NCI-H1694 (cell line): ENCODE data around the gene MCU.
A peak's percentile ranks its signal among the peaks of the same experiment; 100 is the strongest.

Source experiments
- DNase-seq: peaks from one replicate; lab custom pipeline; 2025; lab: John Stamatoyannopoulos, UW

Gene MCU

GRCh38 chr10:72846238-72846637 is 154.3 kb downstream of the MCU start:
- DNase-seq, result no peak

- DNase-seq, result no peak
Observed at GRCh38 chr10:72847681-72848080, 155.7 kb downstream of the MCU start.

- no peak for DNase-seq
Observed at GRCh38 chr10:72850861-72851260, 158.9 kb downstream of the MCU start.

DNA sequence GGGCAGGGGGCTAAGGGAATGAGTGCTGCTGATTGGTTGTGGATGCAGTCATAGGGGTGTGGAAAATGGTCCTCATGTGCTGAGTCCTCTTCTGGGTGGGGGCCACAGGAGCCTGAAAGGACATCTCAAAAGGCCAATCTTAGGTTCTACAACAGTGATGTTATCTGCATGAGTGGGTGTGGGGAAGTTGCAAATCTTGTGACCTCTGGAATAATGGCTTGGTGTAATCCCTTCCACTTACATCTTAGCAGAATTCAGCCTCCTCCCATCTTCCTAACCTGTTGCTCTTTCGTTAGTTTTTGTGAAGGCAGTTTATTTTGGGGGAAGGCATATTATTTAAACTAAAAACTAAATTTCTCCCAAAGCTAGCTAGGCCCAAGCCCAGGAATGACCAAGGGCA is 159.6 kb downstream of the MCU start:
- DNase-seq, result no peak

DNA sequence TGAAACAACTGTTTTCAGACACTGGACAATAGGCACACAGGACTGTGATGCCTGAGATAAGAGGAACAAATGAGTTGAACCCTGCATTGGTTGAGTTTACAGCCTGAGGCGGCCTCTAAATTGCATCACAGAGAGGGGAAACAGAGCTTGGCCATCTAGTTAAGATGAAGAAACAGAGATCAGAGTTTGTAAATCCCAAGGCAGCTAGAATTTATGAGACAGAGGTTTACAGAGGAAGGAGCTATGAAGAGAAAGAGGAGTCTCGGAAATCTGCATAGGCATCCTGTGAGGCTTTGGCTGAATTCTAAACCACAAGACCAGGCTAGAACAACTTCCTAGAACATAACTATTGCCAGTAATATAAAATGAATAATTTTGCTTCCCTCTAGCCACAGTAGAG is 160.6 kb downstream of the MCU start:
- no peak for DNase-seq

- no peak for DNase-seq
Observed at GRCh38 chr10:72855129-72855528, 163.2 kb downstream of the MCU start.

DNA sequence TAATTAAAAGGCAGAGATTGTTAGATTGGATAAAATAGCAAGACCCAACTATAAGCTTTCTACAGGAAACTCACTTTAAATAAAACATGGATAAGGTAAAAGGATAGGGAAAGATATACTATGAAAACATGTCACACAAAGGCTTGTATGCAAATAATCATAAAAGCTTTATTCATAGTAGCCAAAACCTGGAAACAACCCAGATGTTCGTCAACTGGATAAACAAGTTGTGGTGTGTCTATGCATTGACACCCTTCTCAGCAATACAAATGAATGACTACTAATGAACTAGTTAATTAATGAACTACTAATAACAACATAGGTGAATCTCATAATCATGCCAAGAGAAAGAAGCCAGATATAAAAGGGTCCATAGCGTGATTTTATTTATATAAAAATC is 163.8 kb downstream of the MCU start:
- no peak for DNase-seq

DNA sequence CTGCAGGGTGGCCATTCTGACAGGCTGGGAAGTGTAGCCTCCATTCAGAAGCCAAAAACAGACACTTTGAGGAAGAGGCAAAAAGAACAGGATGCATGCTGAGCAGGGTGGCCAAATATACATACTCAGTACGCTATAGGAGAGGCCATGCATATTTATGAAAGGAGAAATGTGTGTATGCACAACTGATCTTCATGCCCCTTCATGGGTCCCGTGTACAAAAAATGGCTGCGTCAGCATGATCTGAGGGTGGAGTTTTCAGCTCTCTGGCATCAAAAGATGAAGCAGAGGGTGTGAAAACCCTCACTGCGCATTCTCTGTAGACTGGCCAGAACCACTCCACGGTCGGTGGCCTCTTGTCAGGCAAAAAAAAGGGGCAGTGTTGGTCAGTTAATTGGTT is 166.1 kb downstream of the MCU start:
- no peak for DNase-seq

DNA sequence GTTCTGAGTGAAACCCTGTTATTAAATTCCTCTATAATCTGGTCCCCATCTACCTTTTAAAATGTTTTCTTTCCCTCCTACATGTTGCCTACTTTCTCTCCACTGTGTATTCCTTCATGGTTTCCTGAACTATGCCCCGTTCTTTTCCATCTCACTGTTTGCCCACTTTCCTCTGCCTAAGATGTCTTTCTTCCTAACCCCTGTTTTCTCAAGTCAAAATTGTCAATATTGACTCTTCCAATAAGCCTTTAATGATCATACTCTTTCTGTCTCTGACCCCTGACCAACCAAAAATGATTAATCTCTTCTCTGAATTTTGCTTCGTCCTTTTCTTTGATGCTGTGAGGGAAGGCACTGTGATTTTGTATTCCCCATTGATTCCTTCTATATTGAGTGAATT is 171.0 kb downstream of the MCU start:
- no peak for DNase-seq

DNA sequence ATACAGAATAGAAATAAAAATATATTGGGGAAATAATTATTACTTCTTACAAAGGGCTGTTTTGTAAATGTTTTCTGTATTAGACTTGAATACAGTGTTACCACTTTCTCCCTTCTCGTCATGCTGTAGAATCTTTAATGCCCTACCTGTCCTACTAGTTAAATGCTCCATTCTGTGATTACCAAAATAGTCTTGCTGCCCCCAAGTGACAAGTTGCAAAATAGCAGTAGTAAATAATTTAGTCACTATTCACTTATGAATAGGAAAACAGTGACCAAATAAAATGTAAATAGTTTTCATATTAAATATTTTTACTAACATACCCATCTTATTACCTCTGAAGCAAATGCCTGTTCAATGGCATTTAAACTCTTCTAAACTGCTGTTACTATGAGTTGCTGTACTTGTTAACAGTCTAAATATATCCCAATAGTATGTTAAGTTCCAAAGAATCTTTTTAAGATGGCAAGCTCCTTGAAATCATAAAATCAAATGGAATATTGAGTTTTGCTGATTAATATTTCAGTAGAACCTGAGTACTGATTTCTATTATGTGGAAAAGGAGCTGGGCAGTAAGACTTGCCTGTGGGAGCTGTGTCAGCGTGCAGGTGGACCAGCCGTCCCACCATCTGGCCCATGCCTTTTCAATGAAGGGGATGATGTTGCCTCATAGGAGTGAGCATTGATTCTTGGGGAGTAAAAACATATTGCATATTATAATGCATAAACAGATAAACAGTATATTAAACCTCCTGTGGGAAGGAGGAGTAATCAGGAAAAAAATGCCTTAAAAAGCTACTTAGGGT is 183.5 kb downstream of the MCU start:
- DNase-seq, result no peak

DNA sequence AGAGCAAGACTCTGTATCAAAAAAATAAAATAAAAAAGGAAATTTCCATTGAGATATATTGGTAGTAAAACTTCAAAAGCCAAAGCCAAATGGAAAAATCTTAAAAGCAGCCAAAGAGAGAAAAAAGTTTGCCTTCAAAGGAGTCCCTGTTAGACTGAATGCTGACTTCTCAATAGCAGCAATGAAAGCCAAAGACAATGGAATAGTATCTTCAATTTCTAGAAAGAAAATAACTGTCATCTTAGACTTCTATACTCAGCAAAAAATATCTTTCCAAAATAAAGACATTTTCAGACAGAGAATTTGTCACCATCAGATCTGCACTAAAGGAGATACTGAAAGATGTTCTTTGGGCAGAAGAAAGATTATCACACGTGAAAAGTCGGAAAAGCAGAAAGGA is 187.3 kb downstream of the MCU start:
- DNase-seq, result no peak

DNA sequence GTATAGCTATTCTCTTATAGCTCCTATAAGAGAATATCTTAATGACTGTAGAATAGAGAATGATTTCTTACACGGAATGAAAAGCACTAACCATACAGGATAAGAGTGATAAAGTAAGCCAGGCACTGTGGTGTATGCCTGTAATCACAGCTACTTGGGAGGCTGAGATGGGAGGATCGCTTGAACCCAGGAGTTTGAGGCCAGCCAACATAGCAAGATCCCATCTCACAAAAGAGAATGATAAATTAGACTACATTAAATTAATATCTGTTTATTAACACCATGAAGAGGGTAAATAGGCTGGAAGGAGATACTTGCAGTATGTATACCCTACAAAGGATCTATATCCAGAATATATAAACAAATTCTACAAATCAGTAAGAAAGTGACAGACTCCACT is 189.3 kb downstream of the MCU start:
- no peak for DNase-seq

- no peak for DNase-seq
Observed at GRCh38 chr10:72883861-72884260, 191.9 kb downstream of the MCU start.

GRCh38 chr10:72885953-72886352 is 194.0 kb downstream of the MCU start:
- DNase-seq, result no peak

DNA sequence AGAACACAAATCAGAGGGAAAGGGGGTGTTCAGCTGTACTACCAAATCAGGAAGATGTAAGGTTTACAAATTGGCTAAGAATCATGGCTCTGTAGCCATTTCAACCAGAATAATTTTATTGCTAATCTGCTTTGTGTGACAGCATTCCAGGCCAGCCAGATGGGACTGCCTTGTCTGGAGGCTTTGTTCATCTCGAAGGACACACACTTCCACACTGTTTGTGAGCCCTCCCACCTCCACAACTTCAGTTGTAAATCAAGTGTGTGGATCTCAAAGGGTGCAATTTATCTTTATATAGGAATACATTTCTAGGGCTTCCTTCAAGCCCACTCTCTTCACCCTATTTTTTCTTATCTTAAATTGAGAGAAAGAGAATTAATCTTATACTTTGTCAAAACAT is 194.7 kb downstream of the MCU start:
- no peak for DNase-seq

DNA sequence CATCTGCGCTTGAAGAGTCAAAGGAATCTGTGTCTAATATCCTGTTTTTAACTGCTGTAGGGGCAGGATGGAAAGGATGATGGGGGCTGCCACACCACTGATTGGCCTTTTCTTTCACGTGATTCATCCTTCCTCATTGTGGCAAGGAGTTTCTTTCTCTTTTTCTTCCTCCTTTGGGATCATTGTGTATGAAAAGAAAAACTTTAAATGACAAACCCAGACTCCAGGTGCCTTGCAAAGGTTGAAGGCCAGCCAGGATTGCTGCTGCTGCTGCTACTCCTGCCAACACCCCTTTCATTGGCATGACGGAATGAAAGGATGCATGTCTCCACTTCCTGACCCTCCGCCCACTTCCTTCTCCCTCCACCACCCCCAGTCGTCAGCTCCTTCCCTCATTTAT is 195.1 kb downstream of the MCU start:
- no peak for DNase-seq

DNA sequence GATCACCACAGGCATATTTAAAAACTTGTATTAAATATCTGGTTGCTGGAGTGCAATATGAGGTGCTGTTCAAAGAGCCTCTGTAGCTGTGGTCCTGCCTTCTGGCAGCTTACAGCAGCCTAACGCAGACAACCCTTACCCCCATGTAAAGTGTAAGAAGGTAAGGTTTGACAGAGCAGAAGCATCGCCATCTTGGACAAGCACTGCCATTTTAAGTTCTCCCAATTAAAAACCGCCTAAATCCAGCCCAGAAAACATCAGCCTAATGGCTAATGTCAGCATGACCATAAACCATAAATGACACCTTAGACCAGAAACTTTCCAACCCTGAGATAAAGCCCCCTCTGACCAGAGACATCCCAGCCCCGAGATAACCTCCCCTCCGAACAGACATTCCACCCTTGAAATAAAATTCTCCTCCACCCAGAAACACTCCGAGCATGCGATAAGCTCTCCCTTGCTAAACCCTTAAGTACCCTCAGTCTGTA is 196.3 kb downstream of the MCU start:
- no peak for DNase-seq

DNA sequence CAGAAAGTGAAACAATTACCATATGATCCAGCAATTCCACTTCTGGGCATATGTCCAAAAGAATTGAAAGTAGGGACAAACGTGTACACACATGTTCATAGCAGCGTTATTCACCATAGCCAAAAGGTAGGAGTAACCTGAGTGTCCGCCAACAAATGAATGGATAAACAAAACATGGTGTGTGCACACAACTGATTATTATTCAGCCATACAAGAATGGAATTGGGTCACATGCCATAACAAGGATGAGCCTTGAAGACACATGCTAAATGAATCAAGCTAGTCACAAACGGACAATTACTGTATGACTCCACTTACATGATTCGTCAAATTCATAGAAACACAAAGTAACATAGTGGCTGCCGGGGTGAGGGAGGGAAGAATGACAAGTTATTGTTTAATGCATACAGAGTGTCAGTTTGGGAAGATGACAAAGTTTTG is 197.5 kb downstream of the MCU start:
- DNase-seq, result peak; percentile 88

DNA sequence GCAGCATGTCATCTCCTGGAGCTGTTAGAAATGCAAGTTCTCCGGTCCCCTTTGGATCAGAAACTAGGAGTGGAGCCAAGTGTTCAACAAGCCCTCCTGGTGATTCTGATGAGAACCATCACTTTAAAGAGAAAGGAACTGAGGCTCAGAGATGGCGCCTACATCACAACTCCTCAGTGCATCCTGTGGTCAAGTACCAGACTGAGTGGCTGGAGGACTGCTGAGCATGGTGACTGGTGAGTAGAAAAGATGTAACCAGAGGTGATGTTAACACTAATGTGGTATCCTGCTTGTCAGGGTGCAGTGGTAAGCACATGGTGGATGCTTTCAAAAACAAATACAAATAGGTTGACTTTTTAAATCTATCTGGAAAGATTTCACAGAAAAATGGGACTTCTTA is 198.1 kb downstream of the MCU start:
- no peak for DNase-seq

GRCh38 chr10:72893136-72893798 is 201.3 kb downstream of the MCU start, which contains the start of gene OIT3:
Gene OIT3 (plus strand): TSS chr10:72893739. CDS start chr10:72893799, 60 bp downstream.
- no peak for DNase-seq

DNA sequence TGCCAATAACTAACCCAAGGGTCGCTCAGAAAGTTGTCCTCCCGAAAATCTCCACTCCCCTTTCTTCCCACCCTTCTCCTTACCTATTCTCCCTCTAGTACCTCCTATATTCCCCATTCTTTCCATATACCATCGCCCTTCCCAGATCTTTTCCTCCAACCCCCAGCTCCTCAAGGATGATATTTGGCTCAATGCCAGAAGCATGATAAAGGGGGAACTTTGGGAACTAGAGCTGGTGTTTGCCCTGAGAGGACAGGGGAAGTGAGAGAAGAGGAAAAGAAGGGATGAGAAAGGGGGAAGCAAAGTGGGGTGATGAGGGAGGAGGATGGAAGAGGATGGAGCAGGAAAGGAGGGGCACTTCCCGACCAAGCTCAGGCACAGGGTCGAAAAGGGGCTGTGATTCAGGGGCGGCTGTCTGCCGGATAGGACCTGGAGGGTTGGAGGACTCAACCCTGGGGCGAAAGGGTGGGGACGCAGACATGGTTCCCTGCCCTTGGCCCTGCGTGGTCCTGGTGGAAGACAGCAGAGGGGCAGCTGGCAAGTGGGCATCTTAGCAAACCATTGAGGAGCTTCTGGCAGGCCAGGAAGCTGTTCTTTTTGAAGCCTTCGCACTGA is 203.4 kb downstream of the MCU start:
- no peak for DNase-seq

DNA sequence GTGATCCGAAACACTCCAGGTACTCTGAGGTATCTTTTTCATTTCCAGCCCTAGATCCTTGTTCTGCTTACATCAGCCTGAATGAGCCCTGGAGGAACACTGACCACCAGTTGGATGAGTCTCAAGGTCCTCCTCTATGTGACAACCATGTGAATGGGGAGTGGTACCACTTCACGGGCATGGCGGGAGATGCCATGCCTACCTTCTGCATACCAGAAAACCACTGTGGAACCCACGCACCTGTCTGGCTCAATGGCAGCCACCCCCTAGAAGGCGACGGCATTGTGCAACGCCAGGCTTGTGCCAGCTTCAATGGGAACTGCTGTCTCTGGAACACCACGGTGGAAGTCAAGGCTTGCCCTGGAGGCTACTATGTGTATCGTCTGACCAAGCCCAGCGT is 206.7 kb downstream of the MCU start:
- DNase-seq, result no peak

DNA sequence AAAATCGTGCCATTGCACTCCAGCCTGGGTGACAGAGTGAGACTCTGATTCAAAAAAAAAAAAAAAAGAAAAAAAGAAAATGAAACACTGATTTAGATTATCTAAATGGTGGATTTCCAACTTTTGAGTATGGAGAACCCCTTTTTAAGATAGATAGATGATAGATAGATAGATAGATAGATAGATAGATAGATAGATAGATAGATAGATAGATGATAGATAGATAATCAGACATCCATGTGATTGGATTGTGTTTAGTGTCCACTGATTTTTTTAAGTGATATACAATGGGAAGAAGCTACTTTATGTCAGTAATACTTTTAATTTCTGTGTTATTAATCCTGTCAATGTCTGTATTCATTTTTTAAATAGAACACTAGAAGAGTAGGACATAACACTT is 207.6 kb downstream of the MCU start:
- no peak for DNase-seq
